ENCODE data around the gene MAGED1.

MAGED1 gene
- 25.3 to 29.1 (median 27.5) reads per million in 4 donors for total RNA-seq

DNA sequence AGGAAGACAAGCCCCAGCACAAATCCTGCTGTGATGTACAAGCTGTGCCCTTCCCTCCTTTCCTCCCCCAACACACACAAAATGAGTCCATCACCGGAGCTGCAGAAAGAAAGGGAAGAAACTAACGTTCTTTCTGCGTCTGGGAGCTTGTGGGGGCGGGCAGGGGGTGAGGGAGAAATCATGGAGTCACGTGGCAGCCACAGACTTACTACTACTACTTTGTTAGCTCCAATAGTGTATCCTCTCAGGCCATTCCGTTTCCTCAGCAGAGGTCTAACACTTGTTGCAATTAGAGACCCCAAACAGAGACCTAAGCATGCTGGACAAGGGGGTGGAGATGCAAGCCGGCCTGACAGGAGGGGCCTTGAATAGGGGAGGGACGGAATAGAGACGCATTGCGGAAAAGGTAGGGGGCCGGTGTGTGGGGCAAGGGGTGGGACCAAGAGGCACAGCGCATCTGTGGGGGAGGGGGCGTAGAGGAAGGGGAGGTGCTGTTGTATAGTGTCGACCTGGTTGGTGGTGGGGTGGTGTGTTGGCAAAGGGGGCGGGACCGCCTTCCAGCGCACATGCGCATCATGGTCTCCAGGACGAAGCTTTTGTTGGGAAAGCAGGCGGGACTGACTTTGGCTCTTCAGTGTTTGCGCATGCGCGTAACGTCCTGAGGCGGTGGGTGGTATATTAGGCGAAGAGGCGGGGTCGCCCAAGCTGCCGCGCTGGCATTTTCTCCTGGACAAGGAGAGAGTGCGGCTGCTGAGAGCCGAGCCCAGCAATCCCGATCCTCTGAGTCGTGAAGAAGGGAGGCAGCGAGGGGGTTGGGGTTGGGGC lies at the start of gene MAGED1:
TSS of gene MAGED1 (plus strand) at position 703 of the 825 bp plus-strand sequence. CDS start 682 bp downstream, outside the sequence.
- peak; percentile 41 to 87 (median 56) for DNase-seq

DNA sequence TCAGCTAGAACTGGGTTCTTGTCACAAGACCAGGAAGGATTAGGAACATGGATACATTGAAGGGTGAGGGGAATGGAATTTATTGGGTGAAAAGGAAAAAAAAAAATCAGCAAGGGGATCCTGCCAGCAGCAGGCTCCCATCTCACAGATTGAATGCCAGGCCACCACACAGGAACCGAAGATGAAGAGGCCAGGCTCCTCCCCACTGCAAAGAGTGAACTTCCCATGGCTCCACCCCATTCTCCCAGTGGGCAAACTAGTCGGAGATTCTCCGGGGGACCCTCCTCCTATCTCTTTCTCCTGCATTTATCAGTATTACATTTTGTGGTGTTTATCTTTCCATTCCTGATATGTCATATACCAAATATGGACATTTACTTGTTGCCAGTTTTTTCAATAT lies 46.0 kb upstream of the MAGED1 start:
- no peak for DNase-seq

DNA sequence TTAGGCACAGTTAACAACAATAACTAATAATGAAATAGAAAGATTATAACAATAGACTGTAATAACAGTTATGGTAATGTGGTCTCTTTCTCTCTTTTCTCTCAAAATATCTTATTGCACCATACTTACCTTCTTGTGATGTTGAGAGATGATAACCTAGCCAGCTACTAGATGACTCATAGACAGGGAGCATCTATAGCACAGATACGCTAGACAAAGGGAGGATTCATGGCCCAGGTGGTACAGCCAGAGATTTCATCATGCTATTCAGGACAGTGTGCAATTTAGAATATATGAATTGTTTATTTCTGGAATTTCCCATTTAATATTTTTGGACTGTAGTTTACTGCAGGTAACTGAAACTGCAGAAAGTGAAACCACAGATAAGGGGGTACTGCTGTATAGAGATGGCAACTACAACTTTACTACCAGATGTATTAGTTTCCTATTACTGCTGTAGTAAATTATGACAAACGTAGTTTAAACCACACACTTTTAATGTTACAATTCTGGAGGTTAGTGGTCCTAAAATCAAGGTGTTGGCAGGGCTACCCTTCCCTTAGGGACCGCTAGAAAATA lies 41.8 kb upstream of the MAGED1 start:
- no peak for DNase-seq

- DNase-seq, result no peak
These were observed 41.3 kb upstream of the MAGED1 start for GRCh38 chrX:51852096-51852495.

- DNase-seq, result no peak
These were observed 40.8 kb upstream of the MAGED1 start for GRCh38 chrX:51852621-51853020.

- no peak for DNase-seq
These were observed 40.2 kb upstream of the MAGED1 start for GRCh38 chrX:51853251-51853650.

- no peak for DNase-seq
These were observed 37.7 kb upstream of the MAGED1 start for GRCh38 chrX:51855698-51856097.

GRCh38 chrX:51857159-51857733 lies 36.2 kb upstream of the MAGED1 start:
- no peak for DNase-seq

- DNase-seq, result no peak
These were observed 32.7 kb upstream of the MAGED1 start for GRCh38 chrX:51860679-51861078.

DNA sequence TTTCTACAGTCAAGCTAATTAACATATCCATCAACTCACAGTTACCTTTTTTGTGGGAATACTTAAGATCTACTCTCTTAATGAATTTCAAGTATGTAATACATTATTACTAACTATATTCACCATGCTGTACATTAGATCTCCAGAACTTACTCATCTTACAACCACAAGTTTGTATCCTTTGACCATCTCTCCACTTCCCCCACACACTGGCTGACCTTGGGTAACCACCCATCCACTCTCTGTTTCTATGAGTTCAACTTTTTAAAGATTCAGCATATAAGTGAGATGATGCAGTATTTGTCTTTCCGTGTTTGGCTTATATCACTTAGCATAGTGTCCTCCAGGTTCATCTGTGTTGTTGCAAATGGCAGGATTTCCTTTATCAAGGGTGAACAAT lies 30.5 kb upstream of the MAGED1 start:
- no peak for DNase-seq

DNA sequence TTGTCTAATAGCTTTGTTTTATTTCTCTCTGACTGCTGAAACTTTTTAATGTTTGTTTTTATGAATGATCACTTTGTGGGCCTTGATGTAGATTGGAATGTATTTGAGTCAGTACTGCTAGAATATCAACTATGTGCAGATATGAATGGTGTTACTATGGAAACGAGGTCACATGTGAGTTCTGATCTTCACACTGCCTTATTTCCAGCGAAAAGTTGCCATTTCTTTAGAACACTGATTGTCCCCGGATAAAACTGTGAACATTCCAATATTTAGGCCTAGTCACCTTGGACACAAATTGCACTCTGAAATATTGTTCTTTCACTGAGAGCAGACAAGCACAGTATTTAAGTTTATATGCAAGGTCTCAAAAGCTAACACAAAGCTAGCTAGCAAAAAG lies 27.2 kb upstream of the MAGED1 start:
- DNase-seq, result no peak

DNA sequence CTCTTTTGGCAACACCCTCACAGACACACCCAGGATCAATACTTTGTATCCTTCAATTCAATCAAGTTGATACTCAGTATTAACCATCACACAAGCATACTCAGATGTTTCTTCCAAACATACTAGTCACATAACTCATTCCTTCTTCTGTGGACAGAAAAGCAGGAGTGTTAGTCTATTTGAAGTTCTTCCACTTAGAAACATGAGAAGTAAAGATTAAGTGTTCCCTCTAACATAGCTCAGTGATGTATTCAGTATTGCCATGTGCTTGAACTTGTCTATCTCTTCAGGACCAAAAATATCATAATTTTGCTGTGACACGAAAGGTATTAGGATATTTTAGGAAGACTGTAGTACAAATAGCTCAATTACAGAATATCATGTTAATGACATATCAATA lies 25.8 kb upstream of the MAGED1 start:
- no peak for DNase-seq

DNA sequence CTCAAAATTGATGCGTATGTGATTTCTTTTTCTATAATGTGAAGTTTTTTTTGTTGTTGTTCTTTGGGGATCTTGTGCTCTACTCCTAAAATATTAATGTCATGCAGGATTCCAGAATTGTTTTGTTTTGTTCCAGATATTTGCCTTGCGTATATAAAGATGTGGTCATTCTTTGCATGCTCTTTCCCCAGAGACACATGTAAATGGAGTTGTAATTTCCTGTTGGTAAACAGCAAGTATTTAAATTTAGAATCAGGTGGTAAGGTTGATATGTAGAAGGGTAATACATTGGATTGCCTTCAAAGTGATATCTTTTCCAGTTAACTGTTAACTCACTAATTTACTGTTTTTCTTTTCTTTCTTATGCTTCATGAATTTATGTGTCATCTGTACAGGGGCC lies 23.1 kb upstream of the MAGED1 start:
- DNase-seq, result no peak

GRCh38 chrX:51874123-51874522 lies 19.3 kb upstream of the MAGED1 start:
- no peak for DNase-seq

- DNase-seq, result no peak
These were observed 17.0 kb upstream of the MAGED1 start for GRCh38 chrX:51876441-51876840.

DNA sequence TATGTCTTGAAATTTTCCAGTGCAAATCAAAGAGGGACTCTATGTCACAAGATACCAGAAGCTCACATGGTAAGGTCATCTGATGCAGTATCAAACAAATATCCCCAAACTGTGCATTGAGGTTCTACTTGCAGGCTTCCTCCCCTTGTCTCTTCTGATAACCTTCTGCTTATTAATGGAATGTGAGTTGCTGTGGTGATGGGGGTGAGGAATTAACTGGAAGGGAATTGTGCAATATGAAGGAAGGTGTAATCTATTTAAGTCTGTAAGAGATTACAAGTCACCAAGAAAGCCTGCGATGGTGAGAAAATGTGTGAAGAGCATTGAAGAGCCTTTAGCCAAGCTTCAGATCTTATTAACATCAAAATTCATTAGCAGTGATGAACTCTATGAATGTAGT lies 15.4 kb upstream of the MAGED1 start:
- DNase-seq, result no peak

GRCh38 chrX:51889851-51890250 lies 3.6 kb upstream of the MAGED1 start:
- DNase-seq, result no peak

DNA sequence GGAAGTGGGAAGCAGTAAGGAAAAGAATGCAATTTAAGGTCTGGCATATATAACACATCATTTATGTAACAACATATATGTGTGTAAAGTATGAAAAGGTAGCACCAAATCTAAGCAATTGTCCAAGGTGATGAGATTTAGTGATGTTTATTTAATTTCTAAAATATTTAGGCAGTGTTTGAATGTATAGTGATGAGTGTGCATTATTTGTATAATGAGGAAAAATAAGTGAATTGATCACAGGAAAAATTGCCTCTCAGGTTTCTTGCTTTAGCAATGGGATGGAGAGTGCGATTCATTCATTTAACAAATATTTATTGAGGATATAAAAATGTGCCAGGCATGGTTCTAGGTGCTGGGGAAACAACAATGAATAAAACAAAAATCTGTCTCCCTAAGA lies 2.2 kb upstream of the MAGED1 start:
- DNase-seq, result no peak

DNA sequence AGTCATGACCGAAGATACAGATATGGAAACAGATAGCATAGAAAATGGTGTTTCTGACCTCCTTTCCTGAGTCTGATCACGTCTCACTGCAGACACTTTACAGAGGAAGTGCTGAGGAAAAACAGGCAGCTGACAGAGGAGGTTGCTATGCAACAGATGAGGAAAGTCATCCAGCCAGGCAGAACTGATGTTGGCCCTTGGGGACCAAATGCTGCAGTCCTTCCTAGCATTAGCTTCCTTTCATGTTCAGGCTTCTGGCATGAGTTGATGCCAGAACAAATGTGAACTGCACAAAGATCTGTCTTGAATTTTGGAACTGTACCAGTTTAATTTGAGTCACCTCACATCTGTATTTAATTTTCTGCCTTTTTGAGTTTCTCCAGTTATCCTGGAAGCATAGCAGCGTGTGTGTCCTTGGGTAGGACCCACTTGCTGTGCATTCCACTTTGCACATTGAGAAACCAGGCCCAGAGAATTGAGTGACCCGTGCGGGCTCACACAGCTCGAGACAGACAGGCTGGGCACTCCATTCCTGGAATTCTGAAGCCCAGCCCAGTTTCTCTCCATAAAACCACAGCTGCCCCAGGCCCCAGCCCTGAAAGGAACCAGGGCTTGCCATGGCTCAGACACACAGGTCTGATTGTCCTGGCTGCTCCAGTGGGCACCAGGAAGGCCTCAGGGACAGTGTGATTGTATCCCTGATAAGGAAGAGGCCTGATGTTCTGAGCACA lies 1.4 kb upstream of the MAGED1 start:
- DNase-seq, result no peak

DNA sequence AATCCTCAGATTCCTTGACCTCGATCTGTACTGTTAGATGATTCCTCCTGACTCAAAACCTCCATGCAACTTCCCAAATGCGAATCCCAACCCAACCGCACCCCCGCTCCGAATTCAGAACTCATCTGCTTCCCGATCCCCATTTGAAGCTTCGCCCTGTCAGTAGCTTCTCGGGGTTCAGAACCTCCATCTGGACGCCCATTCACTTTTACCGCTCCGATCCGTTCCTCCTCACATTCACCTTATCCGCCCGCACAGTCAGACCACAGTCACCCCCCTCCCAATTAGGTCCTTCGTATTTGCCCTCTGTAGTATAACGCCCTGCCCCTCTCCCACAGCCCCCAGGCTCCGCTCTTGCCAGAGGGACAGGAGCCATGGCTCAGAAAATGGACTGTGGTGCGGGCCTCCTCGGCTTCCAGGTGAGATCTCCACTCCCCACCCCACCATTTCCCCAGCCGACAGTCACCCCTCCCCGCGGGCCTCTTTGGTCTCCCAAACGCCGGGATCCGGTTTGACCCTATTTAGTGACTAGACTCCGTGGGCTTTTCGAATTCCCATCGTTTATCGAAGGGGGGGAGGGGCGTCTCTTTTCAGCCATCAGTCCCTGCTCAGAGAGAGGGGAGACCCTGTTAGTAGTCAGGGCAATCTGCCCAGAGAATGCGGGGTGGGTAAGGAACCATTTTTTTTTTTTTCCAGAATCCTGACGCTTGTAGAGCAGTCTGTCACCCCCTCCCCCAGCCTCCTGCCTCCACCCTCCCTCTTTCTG lies 691 bp downstream of the MAGED1 start:
- no peak for DNase-seq

DNA sequence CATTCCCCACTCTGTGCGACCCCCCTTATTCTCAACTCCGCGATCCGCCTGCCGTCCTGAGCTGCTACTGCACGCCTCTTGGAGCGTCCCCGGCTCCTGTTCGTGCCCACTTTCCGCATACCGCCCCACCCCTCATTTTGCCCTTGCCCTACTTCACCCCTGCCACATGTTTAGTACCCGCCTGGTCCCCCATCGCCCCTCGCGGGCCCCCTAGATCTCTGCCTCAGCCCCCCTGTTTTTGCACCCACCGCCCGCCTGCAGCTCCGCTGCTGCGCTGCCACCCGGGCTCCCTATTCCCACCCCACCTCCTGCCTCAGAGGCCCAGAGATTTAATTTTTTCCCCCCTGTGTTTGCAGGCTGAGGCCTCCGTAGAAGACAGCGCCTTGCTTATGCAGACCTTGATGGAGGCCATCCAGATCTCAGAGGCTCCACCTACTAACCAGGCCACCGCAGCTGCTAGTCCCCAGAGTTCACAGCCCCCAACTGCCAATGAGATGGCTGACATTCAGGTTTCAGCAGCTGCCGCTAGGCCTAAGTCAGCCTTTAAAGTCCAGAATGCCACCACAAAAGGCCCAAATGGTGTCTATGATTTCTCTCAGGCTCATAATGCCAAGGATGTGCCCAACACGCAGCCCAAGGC lies 1.4 kb downstream of the MAGED1 start:
- no peak for DNase-seq

GRCh38 chrX:51896626-51897025 lies 3.2 kb downstream of the MAGED1 start:
- no peak for DNase-seq

Data from T-helper 1 cell (primary cell).